Measurements from ENCODE around the gene WIF1.

The WIF1 gene

GRCh38 chr12:65099182-65099581 lies 21.9 kb downstream of the WIF1 start:
- Histone ChIP-seq H3K27ac (no peak overlapping the region), H3K4me1 (0 out of 20 replicates have a peak, but pooled peaks cover 0 to 5% (median 0%) of the 10 kb centered on the region in 10 experiments), H3K4me2 (no peak overlapping the region), H3K9me3 (replicated peaks in 1 of 11) (no peaks in the 10 kb centered on the region), H3K4me3 (no peak overlapping the region), H3K27me3 (no peaks in the 10 kb centered on the region), H3K36me3 (no peaks in the 10 kb centered on the region), H4K20me1 (no peaks in the 10 kb centered on the region), H3K9ac (no peak overlapping the region)
- no peak for TF ChIP-seq Cebpa-rat (IDR thresholded peaks at IDR 0.05)

DNA sequence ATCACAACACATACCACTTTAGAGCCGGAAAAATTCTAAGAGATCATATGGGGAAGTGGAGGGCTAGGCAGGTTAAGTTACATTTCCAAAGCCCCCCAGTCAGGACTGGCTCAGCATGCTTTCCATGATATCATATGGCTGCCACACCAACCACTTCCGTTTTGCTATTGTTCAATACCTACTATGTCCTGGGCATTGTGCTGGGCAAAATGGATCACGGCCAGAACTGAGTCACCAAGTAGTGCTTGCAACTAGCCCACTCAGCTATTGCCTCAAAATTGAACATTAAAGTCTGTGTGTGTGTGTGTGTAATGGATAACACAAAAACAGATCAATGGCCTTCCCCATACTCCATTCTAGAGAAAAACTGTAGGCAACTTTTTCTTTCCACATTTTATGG lies 22.7 kb downstream of the WIF1 start:
- H3K4me1 ChIP-seq, result 0 out of 20 replicates have a peak, but pooled peaks cover 0 to 6% (median 0%) of the 10 kb centered on the region in 10 experiments
- H3K36me3 ChIP-seq, result no peaks in the 10 kb centered on the region
- no peak overlapping the region for H3K27ac ChIP-seq
- H3K9me3 ChIP-seq (replicated peaks in 1 of 11), result no peaks in the 10 kb centered on the region
- no peaks in the 10 kb centered on the region for H3K27me3 ChIP-seq
- H3K9ac ChIP-seq, result no peak overlapping the region
- no peak for TF ChIP-seq Cebpa-rat (IDR thresholded peaks at IDR 0.05)
- no peaks in the 10 kb centered on the region for H4K20me1 ChIP-seq
- no peak overlapping the region for H3K4me2 ChIP-seq
- H3K4me3 ChIP-seq, result no peak overlapping the region

DNA sequence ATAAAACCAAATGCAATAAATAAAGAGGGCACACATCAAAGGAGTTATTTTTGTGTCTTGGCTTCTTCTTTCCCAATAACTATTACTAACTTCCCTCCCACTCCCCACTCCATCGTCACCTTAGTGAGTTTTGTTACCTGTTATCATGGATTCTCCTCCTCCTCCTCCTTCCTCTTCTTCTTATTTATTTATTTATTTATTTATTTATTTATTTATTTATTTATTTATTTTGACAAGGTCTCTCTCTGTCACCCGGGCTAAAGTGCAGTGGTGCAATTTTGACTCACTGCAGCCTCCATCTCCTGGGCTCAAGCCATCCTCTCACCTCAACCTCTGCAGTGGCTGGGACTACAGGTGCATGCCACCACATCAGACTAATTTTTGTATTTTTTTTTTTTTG lies 26.4 kb downstream of the WIF1 start:
- Histone ChIP-seq H3K36me3 (no peaks in the 10 kb centered on the region), H3K9ac (no peak overlapping the region), H3K27me3 (peaks cover 0 to 3% (median 0%) of the 10 kb centered on the region in 11 experiments; a peak in 1 of 22 replicates), H3K27ac (no peak overlapping the region), H3K4me2 (peak overlapping the region in 2 of 11 experiments; percentile 1 to 6; a peak in 1 of 22 replicates), H3K4me1 (0 out of 20 replicates have a peak, but pooled peaks cover 0 to 6% (median 0%) of the 10 kb centered on the region in 10 experiments), H4K20me1 (no peaks in the 10 kb centered on the region), H3K9me3 (replicated peaks in 1 of 11) (no peaks in the 10 kb centered on the region; a peak in 1 of 22 replicates), H3K4me3 (no peak overlapping the region)
- no peak for TF ChIP-seq Cebpa-rat (IDR thresholded peaks at IDR 0.05)

DNA sequence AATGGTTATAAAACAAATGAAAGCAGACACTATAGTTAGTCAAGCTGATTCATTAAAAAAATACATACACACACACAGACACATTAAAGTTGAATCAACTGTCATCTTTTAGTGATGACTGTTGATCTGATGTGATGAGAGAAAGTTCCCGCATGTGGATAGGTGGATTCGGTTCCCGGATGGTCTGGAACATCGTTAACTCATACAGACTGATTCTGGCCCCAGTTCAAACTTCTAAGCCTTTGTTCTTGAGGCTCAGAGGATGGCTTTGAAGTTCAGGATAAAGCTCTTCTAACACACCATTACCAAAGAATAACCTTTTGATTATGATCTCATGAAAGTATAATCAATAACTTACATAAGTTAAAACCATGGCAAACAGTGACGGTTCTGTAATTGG lies 27.5 kb downstream of the WIF1 start:
- no peak for TF ChIP-seq Cebpa-rat (IDR thresholded peaks at IDR 0.05)
- H4K20me1 ChIP-seq, result no peaks in the 10 kb centered on the region
- no peak overlapping the region for H3K27ac ChIP-seq
- no peaks in the 10 kb centered on the region; a peak in 1 of 22 replicates for H3K9me3 ChIP-seq (replicated peaks in 1 of 11)
- H3K4me3 ChIP-seq, result no peak overlapping the region
- H3K36me3 ChIP-seq, result no peaks in the 10 kb centered on the region
- no peak overlapping the region for H3K9ac ChIP-seq
- H3K27me3 ChIP-seq, result peaks cover 0 to 3% (median 0%) of the 10 kb centered on the region in 11 experiments; a peak in 1 of 22 replicates
- 0 out of 20 replicates have a peak, but pooled peaks cover 0 to 6% (median 0%) of the 10 kb centered on the region in 10 experiments for H3K4me1 ChIP-seq
- H3K4me2 ChIP-seq, result no peak overlapping the region

DNA sequence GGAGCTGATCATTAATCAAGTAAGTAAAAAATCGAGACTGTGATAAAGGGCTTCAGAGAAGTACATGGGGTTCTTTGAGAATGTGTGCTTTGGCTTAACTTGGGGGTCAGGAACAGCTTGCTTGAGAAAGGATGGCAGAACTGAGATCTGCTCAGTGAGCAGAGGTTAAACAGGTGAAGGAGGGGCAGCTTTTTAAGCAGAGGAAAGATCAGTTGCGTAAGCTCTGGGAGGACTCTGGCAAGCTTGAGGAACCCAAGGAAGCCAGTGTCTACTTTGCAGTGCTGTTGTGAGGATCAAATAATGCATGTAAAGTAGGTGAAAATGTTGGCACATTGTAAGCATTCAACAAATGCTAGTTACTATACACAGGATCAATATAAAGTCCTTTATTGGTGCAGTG lies 30.6 kb downstream of the WIF1 start:
- Histone ChIP-seq H3K4me2 (no peak overlapping the region), H3K9me3 (replicated peaks in 1 of 11) (no peaks in the 10 kb centered on the region; a peak in 1 of 22 replicates)
- no peak for TF ChIP-seq Cebpa-rat (IDR thresholded peaks at IDR 0.05)

DNA sequence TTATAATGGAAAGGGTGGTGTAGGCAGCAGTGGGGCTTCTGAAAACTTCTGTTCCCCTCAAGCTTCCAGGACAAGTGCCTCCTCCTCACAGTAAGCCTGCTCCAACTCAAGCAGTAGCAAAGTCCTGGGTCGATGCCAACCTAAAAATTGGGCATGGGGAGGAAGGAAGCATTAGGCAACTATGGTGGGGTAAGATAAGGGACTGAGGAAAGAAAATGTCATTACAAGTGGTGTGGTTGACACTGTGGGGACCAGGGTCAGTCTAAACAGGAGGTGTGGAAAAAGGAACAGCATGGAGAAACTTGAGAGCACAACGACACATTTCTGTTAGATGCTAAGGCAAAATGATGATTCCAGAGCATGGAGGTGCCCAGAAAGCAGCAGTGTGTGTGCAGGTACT lies 34.9 kb downstream of the WIF1 start:
- H3K27me3 ChIP-seq, result no peaks in the 10 kb centered on the region
- H3K36me3 ChIP-seq, result no peaks in the 10 kb centered on the region
- no peak for TF ChIP-seq Cebpa-rat (IDR thresholded peaks at IDR 0.05)
- peak overlapping the region in 3 of 11 experiments; percentile 13 to 45 (median 40); a peak in 7 of 22 replicates for H3K4me2 ChIP-seq
- H3K4me3 ChIP-seq, result no peak overlapping the region
- no peak overlapping the region for H3K9ac ChIP-seq
- H3K9me3 ChIP-seq (replicated peaks in 1 of 11), result no peaks in the 10 kb centered on the region
- peaks cover 2 to 9% (median 4%) of the 10 kb centered on the region in 10 experiments; a peak in 11 of 20 replicates for H3K4me1 ChIP-seq
- H3K27ac ChIP-seq, result no peak overlapping the region
- no peaks in the 10 kb centered on the region for H4K20me1 ChIP-seq

More for the DNA sequence above, 30.6 kb downstream of the WIF1 start:
- Histone ChIP-seq H3K27ac (no peak overlapping the region), H3K4me1 (peaks cover 0 to 11% (median 3%) of the 10 kb centered on the region in 10 experiments; a peak in 7 of 20 replicates), H3K27me3 (peaks cover 0 to 3% (median 0%) of the 10 kb centered on the region in 11 experiments; a peak in 1 of 22 replicates), H3K36me3 (no peaks in the 10 kb centered on the region), H4K20me1 (no peaks in the 10 kb centered on the region), H3K9ac (no peak overlapping the region), H3K4me3 (no peak overlapping the region)

- no peak overlapping the region for H3K27ac ChIP-seq
- TF ChIP-seq Cebpa-rat (IDR thresholded peaks at IDR 0.05), result no peak
- H3K4me3 ChIP-seq, result no peak overlapping the region
- H3K4me1 ChIP-seq, result peaks cover 4 to 9% (median 5%) of the 10 kb centered on the region in 10 experiments; a peak in 11 of 20 replicates
- no peak overlapping the region for H3K9ac ChIP-seq
- H4K20me1 ChIP-seq, result no peaks in the 10 kb centered on the region
- H3K4me2 ChIP-seq, result no peak overlapping the region
- no peaks in the 10 kb centered on the region for H3K36me3 ChIP-seq
- no peaks in the 10 kb centered on the region for H3K27me3 ChIP-seq
- H3K9me3 ChIP-seq (replicated peaks in 1 of 11), result no peaks in the 10 kb centered on the region
These were observed 36.5 kb downstream of the WIF1 start for GRCh38 chr12:65084579-65084978.

- H3K9ac ChIP-seq, result no peak overlapping the region
- no peaks in the 10 kb centered on the region for H3K36me3 ChIP-seq
- no peaks in the 10 kb centered on the region for H3K9me3 ChIP-seq (replicated peaks in 1 of 11)
- H3K4me3 ChIP-seq, result no peak overlapping the region
- H3K27ac ChIP-seq, result no peak overlapping the region
- H3K4me1 ChIP-seq, result peaks cover 4 to 9% (median 5%) of the 10 kb centered on the region in 10 experiments; a peak in 11 of 20 replicates
- no peaks in the 10 kb centered on the region for H3K27me3 ChIP-seq
- no peaks in the 10 kb centered on the region for H4K20me1 ChIP-seq
- H3K4me2 ChIP-seq, result no peak overlapping the region
- no peak for TF ChIP-seq Cebpa-rat (IDR thresholded peaks at IDR 0.05)
These were observed 37.5 kb downstream of the WIF1 start for GRCh38 chr12:65083581-65083980.

GRCh38 chr12:65082406-65082805 lies 38.7 kb downstream of the WIF1 start:
- peaks cover 4 to 9% (median 5%) of the 10 kb centered on the region in 10 experiments; a peak in 11 of 20 replicates for H3K4me1 ChIP-seq
- no peak for TF ChIP-seq Cebpa-rat (IDR thresholded peaks at IDR 0.05)
- no peak overlapping the region for H3K9ac ChIP-seq
- no peaks in the 10 kb centered on the region for H3K9me3 ChIP-seq (replicated peaks in 1 of 11)
- no peak overlapping the region for H3K4me2 ChIP-seq
- no peaks in the 10 kb centered on the region for H3K36me3 ChIP-seq
- no peak overlapping the region for H3K27ac ChIP-seq
- no peaks in the 10 kb centered on the region for H3K27me3 ChIP-seq
- no peak overlapping the region for H3K4me3 ChIP-seq
- H4K20me1 ChIP-seq, result no peaks in the 10 kb centered on the region

DNA sequence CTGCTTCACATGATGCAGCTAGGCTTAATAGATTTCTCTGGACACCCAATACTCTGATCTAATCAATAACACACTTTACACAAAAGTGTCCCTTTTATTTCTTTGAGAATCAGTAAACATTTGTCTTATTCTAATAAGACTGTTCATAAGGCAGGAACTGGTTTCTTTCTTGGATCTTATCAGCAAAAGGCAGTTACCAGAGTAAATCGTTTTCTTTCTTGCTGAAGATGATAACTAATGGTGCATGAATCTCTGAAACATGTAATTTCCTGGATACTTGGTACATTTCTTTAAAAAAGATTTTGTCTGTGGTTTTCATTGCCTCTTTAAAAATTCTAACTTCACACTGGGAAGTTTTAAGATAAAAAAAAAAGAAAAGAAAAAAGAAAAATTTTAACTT lies 39.6 kb downstream of the WIF1 start:
- Histone ChIP-seq H3K9me3 (replicated peaks in 1 of 11) (no peaks in the 10 kb centered on the region), H3K27me3 (no peaks in the 10 kb centered on the region), H3K36me3 (no peaks in the 10 kb centered on the region), H3K27ac (no peak overlapping the region), H3K4me1 (peaks cover 4 to 8% (median 5%) of the 10 kb centered on the region in 10 experiments; a peak in 11 of 20 replicates), H3K9ac (no peak overlapping the region), H4K20me1 (no peaks in the 10 kb centered on the region), H3K4me2 (peak overlapping the region in 1 of 11 experiments; percentile 19; a peak in 1 of 22 replicates), H3K4me3 (no peak overlapping the region)
- no peak for TF ChIP-seq Cebpa-rat (IDR thresholded peaks at IDR 0.05)
